ENCODE measurements around the gene CCDC170. TPM values are rescaled to one million over a fixed set of nuclear protein-coding genes. Genes with fewer than 3 reads are reported as not detected.

Gene CCDC170
- total RNA-seq, 1 donor from 2014 or later, result 0.14 TPM

GRCh38 chr6:151590742-151591141 lies 96.9 kb downstream of the CCDC170 start:
- Mint-ChIP-seq H3K36me3 (ENCODE audit: low read depth, unreplicated experiment) (no peaks in the 10 kb centered on the region), H3K4me1 (ENCODE audit: low read depth, unreplicated experiment) (no peaks in the 10 kb centered on the region), H3K27me3 (ENCODE audit: low read depth, unreplicated experiment) (peaks cover 10% of the 10 kb centered on the region), H3K4me3 (ENCODE audit: unreplicated experiment) (no peak overlapping the region), H3K9me3 (ENCODE audit: unreplicated experiment) (no peaks in the 10 kb centered on the region), H3K27ac (ENCODE audit: unreplicated experiment) (no peak overlapping the region)
- Histone ChIP-seq H3K27me3 (ENCODE audit: insufficient read depth, low read length) (no peaks in the 10 kb centered on the region), H3K4me1 (ENCODE audit: insufficient read depth, low read length) (no peaks in the 10 kb centered on the region), H2AFZ (ENCODE audit: low read depth, low read length) (no peak overlapping the region), H3K79me2 (ENCODE audit: insufficient read depth, low read length) (no peaks in the 10 kb centered on the region), H3K4me3 (ENCODE audit: insufficient read depth, low read depth, low read length) (no peak overlapping the region), H3K9ac (ENCODE audit: low read length) (no peak overlapping the region), H3K27ac (ENCODE audit: low read depth, low read length) (no peak overlapping the region), H3K4me2 (ENCODE audit: low read length) (no peak overlapping the region), H4K20me1 (ENCODE audit: insufficient read depth, low read length) (no peaks in the 10 kb centered on the region), H3K9me3 (ENCODE audit: insufficient read depth, low read depth, low read length) (no peaks in the 10 kb centered on the region), H3K36me3 (ENCODE audit: insufficient read depth, low read length) (no peaks in the 10 kb centered on the region)
- FAIRE-seq, result no peak
- TF ChIP-seq EZH2 (IDR thresholded peaks at IDR 0.05; ENCODE audit: insufficient read depth, low read length) (no peak), CTCF (IDR thresholded peaks at IDR 0.05; ENCODE audit: insufficient read depth, low read depth, low read length) (no peak)
- DNase-seq (ENCODE audit: low read depth), result no peak

GRCh38 chr6:151592449-151593159 lies 98.8 kb downstream of the CCDC170 start:
- no peaks in the 10 kb centered on the region for H3K9me3 ChIP-seq (ENCODE audit: insufficient read depth, low read depth, low read length)
- no peak overlapping the region for H3K4me3 ChIP-seq (ENCODE audit: insufficient read depth, low read depth, low read length)
- Mint-ChIP-seq H3K4me3 (ENCODE audit: unreplicated experiment) (no peak overlapping the region), H3K27ac (ENCODE audit: unreplicated experiment) (no peak overlapping the region), H3K4me1 (ENCODE audit: low read depth, unreplicated experiment) (no peaks in the 10 kb centered on the region), H3K9me3 (ENCODE audit: unreplicated experiment) (peaks cover 2% of the 10 kb centered on the region), H3K27me3 (ENCODE audit: low read depth, unreplicated experiment) (peaks cover 6% of the 10 kb centered on the region), H3K36me3 (ENCODE audit: low read depth, unreplicated experiment) (no peaks in the 10 kb centered on the region)
- H3K27me3 ChIP-seq (ENCODE audit: insufficient read depth, low read length), result no peaks in the 10 kb centered on the region
- FAIRE-seq (no peak), DNase-seq (ENCODE audit: low read depth) (no peak)
- H3K36me3 ChIP-seq (ENCODE audit: insufficient read depth, low read length), result no peaks in the 10 kb centered on the region
- no peak overlapping the region for H3K4me2 ChIP-seq (ENCODE audit: low read length)
- no peak overlapping the region for H3K27ac ChIP-seq (ENCODE audit: low read depth, low read length)
- H4K20me1 ChIP-seq (ENCODE audit: insufficient read depth, low read length), result no peaks in the 10 kb centered on the region
- H2AFZ ChIP-seq (ENCODE audit: low read depth, low read length), result no peak overlapping the region
- H3K79me2 ChIP-seq (ENCODE audit: insufficient read depth, low read length), result no peaks in the 10 kb centered on the region
- TF ChIP-seq CTCF (IDR thresholded peaks at IDR 0.05; ENCODE audit: insufficient read depth, low read depth, low read length), result no peak
- TF ChIP-seq EZH2 (IDR thresholded peaks at IDR 0.05; ENCODE audit: insufficient read depth, low read length), result no peak
- H3K9ac ChIP-seq (ENCODE audit: low read length), result no peak overlapping the region
- H3K4me1 ChIP-seq (ENCODE audit: insufficient read depth, low read length), result no peaks in the 10 kb centered on the region
